Liver (tissue), 5 donors: ENCODE data around the gene LRRC38. TPM values are rescaled to one million over a fixed set of nuclear protein-coding genes. Genes with fewer than 3 reads are reported as not detected.

ENCODE experiments used
- polyA plus RNA-seq, 2 donors: library from polyadenylated mRNA; stranded (reverse) in 1 of 2; unstranded in 1 of 2; fragments of 200-250 nt in 1 of 2; fragments of >200 nt in 1 of 2; fragmentation: Nextera tagmentation in 1 of 2; extraction: Ambion mirVana in 1 of 2; gene quantifications; one replicate each; pipeline versions ENCODE4 v1.2.1 to v1.2.3, GENCODE V29; 2013 to 2015
- total RNA-seq, 2 donors: library from RNA; depleted of rRNA; stranded (reverse); fragments of >200 nt; gene quantifications; one replicate each; pipeline ENCODE4 v1.2.3, GENCODE V29; 2014
- TF ChIP-seq, protein P1 (sequence below): IDR thresholded peaks from 2 replicates; pipeline ENCODE4 v1.6.1; 2016; ENCODE audit warnings: antibody characterized with exemption
- donor health status: healthy.
- donor health status: healthy.
- donor health status: healthy.

LRRC38 gene
- total and polyA plus RNA-seq, 4 donors = not detected

DNA sequence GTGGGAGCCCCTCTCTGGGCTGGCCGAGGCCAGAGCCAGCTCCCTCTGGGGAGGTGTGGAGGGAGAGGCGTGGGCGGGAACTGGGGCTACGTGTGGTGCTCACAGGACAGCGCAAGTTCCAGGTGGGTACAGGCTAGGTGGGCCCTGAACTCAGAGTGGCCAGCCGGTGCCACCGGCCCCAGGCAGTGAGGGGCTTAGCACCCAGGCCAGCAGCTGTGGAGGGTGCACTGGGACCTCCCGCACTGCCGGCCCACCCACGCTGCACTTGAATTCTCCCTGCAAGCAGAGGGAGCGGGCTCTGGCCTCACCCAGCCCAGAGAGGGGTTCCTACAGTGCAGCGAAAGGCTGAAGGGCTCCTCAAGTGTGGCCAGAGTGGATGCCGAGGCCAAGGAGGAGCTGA lies 83.3 kb downstream of the LRRC38 start (continued):
- TF ChIP-seq, protein P1, sequence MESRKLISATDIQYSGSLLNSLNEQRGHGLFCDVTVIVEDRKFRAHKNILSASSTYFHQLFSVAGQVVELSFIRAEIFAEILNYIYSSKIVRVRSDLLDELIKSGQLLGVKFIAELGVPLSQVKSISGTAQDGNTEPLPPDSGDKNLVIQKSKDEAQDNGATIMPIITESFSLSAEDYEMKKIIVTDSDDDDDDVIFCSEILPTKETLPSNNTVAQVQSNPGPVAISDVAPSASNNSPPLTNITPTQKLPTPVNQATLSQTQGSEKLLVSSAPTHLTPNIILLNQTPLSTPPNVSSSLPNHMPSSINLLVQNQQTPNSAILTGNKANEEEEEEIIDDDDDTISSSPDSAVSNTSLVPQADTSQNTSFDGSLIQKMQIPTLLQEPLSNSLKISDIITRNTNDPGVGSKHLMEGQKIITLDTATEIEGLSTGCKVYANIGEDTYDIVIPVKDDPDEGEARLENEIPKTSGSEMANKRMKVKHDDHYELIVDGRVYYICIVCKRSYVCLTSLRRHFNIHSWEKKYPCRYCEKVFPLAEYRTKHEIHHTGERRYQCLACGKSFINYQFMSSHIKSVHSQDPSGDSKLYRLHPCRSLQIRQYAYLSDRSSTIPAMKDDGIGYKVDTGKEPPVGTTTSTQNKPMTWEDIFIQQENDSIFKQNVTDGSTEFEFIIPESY = no peak

Other genes with a start within 250 kb of the LRRC38 start
- not detected for gene PRAMEF8, start 228.9 kb downstream of the LRRC38 start, total RNA-seq
- gene PRAMEF8, start 228.9 kb downstream of the LRRC38 start, polyA plus RNA-seq = not detected
- under 1 TPM in 1 of 2 donors, not detected in 1; 0.17 TPM for gene PRAMEF33, start 210.5 kb downstream of the LRRC38 start, total RNA-seq
- under 1 TPM in 1 of 2 donors, not detected in 1; 0.12 TPM for gene PRAMEF33, start 210.5 kb downstream of the LRRC38 start, polyA plus RNA-seq
- gene PRAMEF15, start 198.4 kb downstream of the LRRC38 start, total RNA-seq = not detected
- not detected for gene PRAMEF15, start 198.4 kb downstream of the LRRC38 start, polyA plus RNA-seq
- not detected for gene PRAMEF14, start 166.9 kb downstream of the LRRC38 start, total RNA-seq
- not detected for gene PRAMEF14, start 166.9 kb downstream of the LRRC38 start, polyA plus RNA-seq
- gene PRAMEF19, start 142.1 kb downstream of the LRRC38 start, total RNA-seq = not detected
- gene PRAMEF19, start 142.1 kb downstream of the LRRC38 start, polyA plus RNA-seq = not detected
- not detected for gene PRAMEF17, start 124.4 kb downstream of the LRRC38 start, total RNA-seq
- gene PRAMEF17, start 124.4 kb downstream of the LRRC38 start, polyA plus RNA-seq = not detected
- gene PRAMEF20, start 103.6 kb downstream of the LRRC38 start, total RNA-seq = not detected
- gene PRAMEF20, start 103.6 kb downstream of the LRRC38 start, polyA plus RNA-seq = not detected
- under 1 TPM; 0.09 to 0.17 TPM for gene PDPN, start 69.8 kb upstream of the LRRC38 start, total RNA-seq
- under 1 TPM; 0.25 to 0.31 TPM for gene PDPN, start 69.8 kb upstream of the LRRC38 start, polyA plus RNA-seq
- 10 to 100 TPM in 1 of 2 donors, 1 to 10 TPM in 1; 9.6 to 13.9 TPM for gene PRDM2, start 186.2 kb upstream of the LRRC38 start, total RNA-seq
- gene PRDM2, start 186.2 kb upstream of the LRRC38 start, polyA plus RNA-seq = 1 to 10 TPM; 4.5 to 6.2 TPM